NCI-H748 (cell line): ENCODE results near the gene ZNF792.
"Not testable (repeated sequence)": the region's sequence is repeated elsewhere in the genome, so short reads cannot be mapped to it uniquely, and the experiment has no call there.

Source experiments
- DNase-seq: peaks from one replicate; lab custom pipeline; 2025; ENCODE audit not compliant: unreplicated experiment; lab: John Stamatoyannopoulos, UW

The ZNF792 gene

GRCh38 chr19:34963573-34964406, at the start of gene ZNF792:
Gene ZNF792, minus strand, starts transcription at chr19:34964229. Its CDS starts 567 bp downstream, at chr19:34963662.
- DNase-seq: peak; percentile 88

GRCh38 chr19:35013041-35013819, 49.2 kb upstream of the ZNF792 start:
- peak; percentile 52 for DNase-seq

GRCh38 chr19:35011737-35012682, 48.0 kb upstream of the ZNF792 start:
- no peak for DNase-seq

- no peak for DNase-seq
These were observed 47.2 kb upstream of the ZNF792 start for GRCh38 chr19:35011091-35011689.

- DNase-seq: no peak
These were observed 45.7 kb upstream of the ZNF792 start for GRCh38 chr19:35009424-35010415.

- no peak for DNase-seq
These were observed 44.9 kb upstream of the ZNF792 start for GRCh38 chr19:35008891-35009341.

GRCh38 chr19:35007427-35007826, 43.4 kb upstream of the ZNF792 start:
- not testable (repeated sequence) for DNase-seq

- no peak for DNase-seq
These were observed 43.0 kb upstream of the ZNF792 start for GRCh38 chr19:35006999-35007365.

- DNase-seq: peak; percentile 59
These were observed 42.4 kb upstream of the ZNF792 start for GRCh38 chr19:35006342-35006998.

- DNase-seq: not testable (repeated sequence)
These were observed 41.9 kb upstream of the ZNF792 start for GRCh38 chr19:35006007-35006341.

GRCh38 chr19:35005256-35005977, 41.4 kb upstream of the ZNF792 start:
- no peak for DNase-seq

- DNase-seq: no peak
These were observed 40.7 kb upstream of the ZNF792 start for GRCh38 chr19:35004517-35005255.

- no peak for DNase-seq
These were observed 38.1 kb upstream of the ZNF792 start for GRCh38 chr19:35002037-35002535.

GRCh38 chr19:35000647-35001501, 36.8 kb upstream of the ZNF792 start:
- peak; percentile 82 for DNase-seq

- DNase-seq: no peak
These were observed 36.3 kb upstream of the ZNF792 start for GRCh38 chr19:35000338-35000646.

GRCh38 chr19:34999498-35000337, 35.7 kb upstream of the ZNF792 start, which contains the start of gene GRAMD1A:
Gene GRAMD1A, plus strand, starts transcription at chr19:35000323. Its CDS starts 156 bp downstream, at chr19:35000479.
- DNase-seq: peak; percentile 91
